ENCODE data around the gene PPA1.
"Not testable (repeated sequence)": the region's sequence is repeated elsewhere in the genome, so short reads cannot be mapped to it uniquely, and the experiment has no call there.

PPA1 gene

DNA sequence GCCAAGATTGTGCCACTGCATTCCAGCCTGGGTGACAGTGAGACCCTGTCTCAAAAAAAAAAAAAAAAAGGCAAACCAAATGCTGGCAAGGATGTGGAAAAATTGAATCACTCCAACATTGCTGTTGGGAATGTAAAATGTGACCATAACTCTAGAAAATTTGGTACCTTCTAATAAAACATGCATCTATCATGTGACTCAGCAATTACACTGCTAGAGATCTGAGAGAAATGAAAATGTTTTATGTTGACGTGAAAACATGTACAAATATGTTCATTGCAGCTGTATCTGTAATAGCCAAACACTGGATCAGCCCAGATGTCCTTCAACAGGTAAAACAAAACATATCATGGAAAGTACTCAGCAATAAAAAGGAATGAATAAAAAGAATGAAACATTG lies 32.1 kb downstream of the PPA1 start:
- DNase-seq: no peak

DNA sequence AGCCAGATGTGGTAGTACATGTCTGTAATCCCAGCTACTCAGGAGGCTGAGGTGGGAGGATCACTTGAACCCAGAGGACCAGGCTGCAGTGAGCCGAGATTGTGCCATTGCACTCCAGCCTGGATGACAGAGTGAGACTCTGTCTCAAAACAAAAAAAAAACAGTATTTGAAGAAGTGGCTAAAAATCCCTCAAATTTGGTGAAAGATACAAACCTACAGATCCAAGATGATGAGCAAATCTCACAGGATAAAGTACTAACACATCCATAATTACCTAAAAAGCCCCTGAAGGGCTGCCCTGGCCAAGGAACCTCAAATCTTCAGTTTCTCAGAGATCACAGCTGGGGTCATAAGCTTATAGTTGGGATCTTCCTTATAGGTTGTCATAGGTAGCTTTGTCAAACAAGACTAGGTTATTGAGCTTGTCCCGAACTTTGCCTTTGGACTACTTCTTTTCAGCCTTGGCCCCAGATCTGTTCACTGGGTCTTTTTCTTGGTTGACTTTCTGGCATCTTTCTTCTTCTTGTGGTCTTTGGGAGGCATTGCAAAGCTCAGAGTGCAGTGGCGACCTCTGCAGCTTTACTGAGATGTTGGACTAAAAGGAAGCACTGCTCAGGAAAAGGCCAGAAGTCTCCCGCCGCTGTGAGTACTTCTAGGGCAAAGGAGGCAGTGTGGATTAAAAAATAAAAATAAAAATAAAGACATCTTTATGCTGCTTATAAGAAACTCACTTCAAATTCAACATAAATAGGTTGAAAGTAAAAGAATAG lies 34.3 kb downstream of the PPA1 start:
- peak in 1 of 2 donors; percentile 21 for DNase-seq

DNA sequence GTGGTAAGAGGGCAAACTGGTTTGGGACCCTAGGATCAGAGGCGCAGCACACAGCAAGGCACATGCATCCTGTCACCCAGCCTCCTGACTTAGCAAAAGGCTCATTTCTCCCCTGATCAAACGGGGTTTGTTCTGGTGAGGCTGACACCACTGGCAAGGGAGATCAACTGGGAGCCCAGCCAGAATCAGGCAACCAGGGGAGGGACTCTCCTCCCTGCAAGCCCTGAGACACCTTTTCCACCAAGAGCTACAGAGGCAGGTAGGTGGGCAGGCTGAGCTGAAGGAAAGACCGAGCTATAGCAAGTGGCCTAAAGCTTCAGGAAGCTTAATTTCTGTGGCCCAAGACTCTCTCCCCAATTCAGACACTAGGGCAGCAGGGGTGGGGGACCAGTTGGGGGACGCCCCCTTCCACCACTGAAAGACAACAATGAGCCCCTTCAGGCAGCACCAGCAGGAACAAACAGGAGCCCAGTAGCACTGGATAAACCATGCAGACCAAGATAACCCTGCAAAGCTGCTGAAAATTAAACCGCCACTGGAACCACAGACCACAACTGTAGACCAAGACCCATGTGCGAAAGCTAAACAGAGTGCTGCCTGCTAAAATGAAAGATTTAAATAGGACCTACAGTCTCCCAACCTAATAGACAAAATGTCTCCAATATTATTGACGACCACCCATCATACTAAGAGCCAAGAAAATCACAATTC lies 35.8 kb downstream of the PPA1 start:
- peak in 1 of 2 donors; percentile 24 for DNase-seq

DNA sequence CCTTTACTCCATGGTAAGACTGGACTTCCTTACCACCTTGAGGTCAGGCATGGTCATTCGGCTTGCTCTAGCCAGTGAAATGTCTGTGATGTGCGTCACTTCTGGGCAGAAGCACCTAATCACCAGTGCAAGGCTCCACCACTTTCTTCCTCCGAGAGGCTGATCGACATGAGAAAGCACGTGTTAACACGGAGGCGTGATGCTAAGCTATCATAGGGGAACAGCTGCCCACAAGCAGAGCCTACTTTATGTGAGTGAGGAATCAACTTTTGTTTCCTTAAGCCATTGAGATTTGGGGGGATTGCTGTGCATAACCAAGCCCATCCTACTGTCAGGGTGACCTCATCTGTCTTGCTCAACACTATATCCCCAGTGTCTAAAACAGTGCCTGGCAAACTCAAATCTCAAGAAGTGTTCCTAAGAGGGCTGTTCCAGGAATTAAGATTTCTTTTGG lies 39.8 kb downstream of the PPA1 start:
- DNase-seq: no peak

DNA sequence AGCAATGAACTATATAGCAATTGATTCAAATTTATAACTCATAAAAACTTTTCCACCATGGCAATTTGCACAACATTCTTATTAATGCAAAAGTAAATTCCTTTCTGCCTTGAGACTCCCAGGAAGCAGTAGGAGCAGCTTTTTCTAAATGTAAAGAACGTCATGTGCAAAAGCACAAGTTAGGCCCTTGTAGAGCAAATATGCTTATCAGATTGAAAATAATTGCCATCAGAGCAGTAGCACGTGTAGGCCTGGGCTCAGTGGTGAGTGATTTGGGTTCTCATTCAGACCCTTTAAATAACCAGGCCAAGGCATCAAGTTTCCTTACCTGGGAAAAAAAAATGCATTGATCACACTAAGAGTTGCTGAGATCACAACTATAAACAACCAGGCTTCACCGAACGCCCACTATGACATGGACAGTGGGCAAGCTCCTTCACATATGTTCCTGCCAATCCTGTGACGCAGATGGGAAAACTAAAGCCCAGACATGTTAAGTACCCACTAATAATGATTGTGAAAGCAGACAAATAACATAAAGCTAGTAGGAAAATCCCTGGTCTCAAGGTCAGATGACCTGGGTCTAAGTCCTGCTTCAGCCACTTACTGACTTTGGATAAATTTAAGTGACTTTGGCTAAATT lies 40.8 kb downstream of the PPA1 start:
- DNase-seq: no peak

DNA sequence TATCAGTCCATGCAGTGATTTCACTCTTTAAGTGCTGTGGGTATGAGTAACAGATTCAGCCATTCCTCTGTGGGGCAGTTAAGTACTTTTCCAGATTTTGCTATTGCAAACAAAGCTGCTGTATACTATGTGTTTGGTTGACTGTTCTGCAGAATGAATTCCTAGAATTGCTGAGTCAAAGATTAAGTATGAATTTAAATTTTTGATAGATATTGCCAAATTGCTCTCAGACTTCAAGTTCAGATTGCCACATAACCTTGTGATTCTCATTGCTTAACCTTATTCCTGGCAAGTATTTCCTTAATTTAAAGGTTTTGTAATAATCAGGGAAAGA lies 41.3 kb downstream of the PPA1 start:
- DNase-seq: no peak

DNA sequence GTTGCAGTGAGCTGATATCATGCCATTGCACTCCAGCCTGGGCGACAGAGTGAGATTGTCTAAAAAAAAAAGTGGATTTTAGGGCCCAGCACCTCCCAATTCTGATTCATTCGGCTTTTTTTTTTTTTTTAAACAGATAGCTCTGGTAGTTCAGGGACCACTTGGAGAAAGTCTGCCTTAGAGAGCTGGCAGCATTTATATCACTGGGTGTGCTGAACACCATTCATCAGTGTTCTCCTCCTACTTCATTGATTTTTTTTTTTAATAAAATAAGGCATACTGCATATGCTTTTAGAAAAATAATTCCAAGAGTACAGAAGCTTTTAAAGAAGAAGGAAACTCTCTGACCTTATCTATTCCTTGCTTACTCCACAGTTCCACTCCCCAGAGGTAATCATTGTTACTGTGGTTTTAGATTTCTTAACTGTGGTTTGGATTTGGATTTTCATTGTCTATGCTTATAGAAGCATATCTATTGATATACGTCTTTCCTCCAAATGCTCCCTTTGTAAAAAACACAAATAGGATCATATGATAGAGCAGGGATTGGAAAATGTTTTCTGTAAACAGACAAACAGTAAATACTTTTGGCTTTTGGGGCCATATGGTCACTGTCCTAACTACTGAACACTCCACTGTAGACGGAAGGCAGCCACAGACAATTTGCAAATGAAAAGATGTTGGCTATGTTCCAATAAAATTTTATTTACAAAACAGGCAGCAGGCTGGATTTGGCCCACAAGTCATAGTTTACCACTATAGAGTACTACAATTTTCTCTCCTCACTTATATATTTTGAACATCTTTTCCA lies 41.9 kb downstream of the PPA1 start:
- DNase-seq: no peak

DNA sequence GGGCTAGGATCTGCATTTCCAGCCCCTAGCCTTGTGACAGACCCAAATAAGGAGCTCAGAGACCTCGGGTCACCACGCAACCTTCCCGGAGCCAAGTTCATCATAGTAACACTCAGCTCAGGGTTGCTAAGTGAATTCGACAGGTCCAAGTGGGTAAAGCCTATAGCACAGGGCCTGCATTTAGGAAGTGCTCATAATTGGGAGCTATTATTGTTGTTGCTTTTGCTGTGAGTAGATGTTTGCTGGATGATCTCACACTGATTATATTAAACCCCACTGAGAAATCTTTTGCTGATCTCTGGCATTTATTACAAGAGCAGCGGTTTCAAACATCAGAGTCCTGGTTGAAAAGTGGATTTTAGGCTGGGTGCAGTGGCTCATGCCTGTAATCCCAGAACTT lies 42.6 kb downstream of the PPA1 start:
- DNase-seq: no peak

DNA sequence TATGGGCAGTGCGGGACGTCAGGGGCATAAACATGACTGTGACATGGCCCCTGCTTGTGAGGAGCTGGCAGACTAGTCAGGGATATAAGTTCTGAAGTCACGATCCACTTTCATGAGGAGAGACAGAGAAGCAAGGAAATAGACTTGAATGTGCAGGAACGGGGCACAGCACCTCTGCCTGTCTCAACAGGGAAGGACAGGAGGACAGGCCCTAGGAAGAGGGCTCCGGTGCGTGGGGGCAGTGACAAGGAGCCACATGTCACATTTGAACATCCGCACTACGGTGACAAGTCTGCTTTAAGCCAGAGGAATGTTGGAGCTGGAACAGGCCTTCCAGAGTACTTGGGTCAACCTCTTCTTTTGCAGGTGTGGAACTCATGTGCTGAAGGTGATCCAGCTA lies 43.1 kb downstream of the PPA1 start:
- DNase-seq: no peak

DNA sequence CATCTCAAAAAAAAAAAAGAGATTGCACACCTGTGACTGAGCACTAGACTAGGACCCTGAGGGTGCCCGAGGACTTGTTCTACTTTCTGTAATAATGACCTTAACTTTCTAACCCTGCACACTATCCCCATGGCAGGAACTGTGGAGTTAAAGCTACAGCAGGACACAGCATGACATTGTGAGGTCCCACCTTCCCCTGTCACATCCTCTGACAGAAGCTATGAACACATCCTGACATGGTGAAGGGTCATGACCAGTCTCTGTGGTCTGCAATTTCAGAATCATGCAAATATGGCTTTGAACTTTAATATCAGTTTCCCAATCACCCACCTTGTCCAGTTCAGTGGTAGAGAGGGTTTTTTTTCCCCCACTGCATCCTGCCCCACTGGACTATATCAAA lies 44.5 kb downstream of the PPA1 start:
- no peak for DNase-seq

DNA sequence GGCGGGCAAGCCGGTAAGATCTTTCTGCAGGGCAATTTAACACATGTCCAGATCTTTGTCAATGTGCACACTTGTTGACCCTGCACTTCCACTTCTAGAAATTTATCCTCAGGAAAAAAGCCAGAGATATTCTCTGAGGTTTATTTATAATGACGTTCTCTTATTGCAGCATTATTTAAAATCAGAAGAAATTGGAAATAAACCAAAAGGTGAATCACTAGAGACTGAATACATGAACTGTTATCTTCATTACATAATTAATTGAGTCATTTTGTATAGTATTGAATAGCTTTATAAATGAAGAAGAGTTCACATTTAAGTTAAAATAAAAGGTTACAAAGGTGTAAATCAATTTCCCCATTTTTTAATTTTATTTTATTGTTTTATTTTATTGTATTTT lies 46.7 kb downstream of the PPA1 start:
- DNase-seq: no peak

DNA sequence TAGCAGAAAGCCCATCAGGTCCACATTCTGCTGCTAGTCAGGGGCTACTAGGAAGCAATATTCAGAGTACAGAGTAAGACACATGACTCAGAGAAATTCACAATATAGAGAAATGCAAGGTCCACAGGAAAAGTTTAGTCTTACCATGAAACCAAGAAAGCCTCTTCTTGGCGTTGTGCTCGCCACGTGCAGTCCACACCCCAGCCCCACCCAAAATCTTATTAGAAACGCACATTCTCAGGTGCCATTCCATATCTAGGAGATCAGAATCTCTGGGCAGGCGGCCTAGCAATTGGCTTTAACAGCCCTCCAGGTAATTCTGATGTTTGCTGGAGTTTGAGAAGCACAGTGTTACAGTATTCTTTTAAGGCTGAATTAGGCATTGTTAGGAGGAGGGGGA lies 47.1 kb downstream of the PPA1 start:
- DNase-seq: no peak

DNA sequence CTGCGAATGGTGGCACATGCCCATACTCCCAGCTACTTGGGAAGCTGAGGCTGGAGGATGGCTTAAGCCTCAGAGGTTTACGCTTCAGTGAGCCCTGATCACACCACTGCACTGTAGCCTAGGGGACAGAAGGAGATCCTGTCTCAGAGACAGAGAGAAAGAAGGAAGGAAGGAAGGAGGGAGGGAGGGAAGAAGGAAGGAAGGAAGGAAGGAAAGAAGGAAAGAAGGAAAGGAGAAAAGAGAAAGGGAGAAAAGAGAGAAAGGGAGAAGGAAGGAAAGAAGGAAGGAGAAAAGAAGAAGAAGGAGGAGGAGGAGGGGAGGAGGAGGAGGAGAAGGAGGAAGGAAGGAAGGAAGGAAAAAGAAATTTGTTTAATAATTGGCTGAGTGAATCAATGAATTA lies 49.9 kb downstream of the PPA1 start:
- no peak for DNase-seq

DNA sequence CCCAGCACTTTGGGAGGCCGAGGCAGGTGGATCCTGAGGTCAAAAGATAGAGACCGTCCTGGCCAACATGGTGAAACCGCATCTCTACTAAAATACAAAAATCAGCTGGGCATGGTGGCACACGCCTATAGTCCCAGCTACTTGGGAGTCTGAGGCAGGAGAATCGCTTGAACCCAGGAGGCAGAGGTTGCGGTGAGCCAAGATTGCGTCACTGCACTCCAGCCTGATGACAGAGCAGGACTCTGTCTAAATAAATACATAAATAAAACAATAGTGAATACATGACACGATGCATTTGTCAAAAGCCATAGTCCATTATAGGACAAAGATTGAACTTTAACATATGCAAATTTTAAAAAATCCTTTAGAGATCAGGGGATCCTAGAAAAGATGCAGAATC lies 54.0 kb downstream of the PPA1 start:
- not testable (repeated sequence) for DNase-seq

DNA sequence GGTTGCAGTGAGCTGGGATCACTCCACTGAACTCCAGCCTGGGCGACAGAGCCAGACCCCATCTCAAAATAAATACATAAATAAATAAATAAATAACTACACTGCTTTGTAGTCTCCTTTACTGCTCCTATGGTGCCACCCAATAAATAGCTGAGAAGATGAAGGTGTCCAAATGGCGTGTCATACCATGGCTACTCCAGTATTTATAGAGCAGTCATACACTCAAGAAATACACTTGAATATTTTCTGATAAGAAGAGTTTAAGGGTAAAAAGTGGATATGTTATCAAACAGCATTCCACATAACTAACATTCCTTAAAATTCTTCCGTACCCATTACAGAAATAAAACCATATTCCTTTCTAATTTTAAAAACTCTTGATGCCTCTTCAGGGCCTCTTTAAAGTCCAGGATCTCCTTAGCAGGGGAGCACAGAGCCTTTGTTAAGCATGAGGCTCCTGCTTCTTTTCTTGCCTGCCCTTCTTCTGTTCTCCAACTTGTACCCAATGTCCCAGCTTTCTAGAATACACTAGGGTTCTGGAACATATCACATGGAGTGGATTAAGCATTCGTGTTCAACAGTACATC lies 55.0 kb downstream of the PPA1 start:
- no peak for DNase-seq

DNA sequence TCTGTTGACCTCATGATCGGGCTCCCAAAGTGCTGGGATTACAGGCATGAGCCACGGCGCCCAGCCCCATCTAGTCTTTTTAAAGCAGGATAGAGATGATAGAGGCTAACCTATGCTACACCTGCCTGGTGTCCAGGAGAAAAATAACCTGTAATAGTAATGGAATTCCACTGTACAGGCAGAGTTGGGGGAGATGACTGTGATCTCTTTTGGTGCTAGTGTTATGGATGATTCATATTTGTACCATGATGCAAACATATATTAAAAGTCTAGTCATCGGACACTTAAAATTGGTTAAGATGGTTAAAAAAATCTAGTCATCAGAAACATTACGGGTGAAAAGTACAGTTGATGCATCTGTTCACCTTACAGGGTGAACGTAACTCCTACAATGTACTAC lies 56.8 kb downstream of the PPA1 start:
- DNase-seq: no peak

DNA sequence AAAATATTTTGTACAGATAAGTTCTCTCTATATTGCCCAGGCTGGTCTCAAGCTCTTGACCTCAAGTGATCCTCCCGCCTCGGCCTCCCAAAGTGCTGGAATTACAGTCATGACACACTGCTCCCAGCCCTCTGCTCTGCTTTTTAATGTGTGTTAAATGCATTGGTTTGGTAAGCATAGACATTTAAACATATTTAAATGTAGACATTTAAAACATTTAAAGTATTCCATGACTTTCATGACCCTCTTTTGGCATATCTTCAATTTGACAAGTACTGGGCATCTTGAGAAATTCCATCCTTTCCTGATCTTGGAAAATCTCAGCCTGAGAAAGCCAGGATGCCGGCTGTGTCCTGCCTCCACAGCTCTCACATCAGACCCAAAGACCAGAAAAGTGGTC lies 57.7 kb downstream of the PPA1 start:
- DNase-seq: no peak

DNA sequence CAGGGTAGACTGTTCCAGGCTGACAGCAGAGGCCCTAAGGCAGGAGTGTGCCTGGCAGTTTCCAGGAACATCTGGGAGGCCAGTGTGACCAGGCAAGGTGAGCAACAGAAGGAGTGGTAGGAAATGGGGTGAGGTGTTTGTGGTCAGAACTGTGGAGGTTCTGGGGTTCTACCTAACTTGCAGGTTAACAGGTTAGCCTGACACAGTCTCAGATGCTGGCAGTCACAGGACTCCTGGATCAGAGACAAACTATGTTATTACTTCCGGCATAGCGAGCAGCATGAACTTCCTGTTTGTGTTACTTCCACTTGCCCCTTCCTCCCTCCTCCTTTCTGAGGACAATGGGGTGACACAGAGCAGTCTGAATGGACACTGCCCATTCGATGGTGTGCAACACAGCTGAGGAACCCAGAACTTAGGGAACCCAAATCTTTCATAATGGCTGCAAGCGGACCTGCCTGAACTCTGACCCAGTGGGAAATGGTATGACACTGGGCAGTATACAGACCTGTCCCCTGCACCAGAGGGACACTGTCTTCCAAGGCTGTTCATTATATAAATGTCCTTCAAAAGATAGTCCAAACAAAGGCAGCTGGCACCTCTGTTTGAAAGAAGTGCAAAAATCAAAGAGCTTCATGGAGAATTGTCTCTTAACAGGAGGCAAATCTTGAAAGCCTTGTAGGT lies 59.0 kb downstream of the PPA1 start:
- peak; percentile 55 to 63 for DNase-seq

DNA sequence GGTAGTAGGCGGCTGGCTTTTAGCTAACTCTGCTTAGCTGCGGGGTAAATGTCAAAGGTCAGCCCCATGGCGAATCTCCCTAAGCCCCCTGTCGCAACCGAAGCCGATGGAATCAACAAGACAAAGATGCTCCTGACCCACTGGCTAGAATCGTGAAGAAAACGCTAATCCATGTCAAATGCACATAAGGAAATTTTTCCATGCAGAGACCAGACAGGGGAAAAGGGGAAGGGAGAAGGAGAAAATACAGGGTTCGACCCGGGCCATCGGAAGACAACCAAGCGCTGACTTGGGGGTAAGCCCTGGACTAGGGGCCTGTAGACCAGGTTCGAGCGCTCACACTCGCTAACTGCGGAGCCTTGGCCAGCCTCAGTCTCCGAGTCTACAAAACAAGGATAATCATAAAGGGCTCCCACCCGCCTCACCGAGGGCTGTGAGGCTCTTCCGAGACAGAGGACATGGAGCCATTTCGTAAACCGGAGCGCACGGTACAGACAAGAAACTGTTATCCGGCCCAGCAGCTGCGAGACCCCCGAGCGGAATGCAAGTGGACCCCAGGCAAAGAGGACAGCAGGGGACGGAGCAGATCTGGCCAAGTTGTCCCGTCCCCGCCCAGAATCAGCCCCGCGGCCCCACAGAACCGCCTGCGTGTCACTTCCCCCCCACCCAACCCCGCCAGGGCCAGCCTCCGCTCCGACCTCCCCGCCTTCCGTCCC lies 63.4 kb downstream of the PPA1 start:
- no peak for DNase-seq

DNA sequence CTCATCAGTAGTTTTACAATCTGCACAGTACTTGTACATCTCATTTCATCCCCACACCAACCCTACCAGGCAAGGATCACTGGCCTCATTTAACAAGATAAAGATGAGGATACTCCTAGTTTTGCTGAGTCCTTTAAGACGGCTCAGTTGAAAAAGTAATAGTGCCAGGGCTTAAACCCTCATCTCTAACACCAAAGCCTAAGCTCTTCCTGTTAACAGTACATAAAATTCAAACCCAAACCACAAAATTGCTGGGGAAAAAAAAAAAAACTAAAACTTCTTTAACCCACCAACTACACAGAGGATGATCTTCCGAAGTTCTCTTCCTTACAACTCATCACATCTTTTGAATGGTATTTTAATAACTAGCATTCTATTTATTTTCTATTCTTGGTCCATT lies 64.2 kb downstream of the PPA1 start:
- peak in 1 of 2 donors; percentile 51 for DNase-seq

DNA sequence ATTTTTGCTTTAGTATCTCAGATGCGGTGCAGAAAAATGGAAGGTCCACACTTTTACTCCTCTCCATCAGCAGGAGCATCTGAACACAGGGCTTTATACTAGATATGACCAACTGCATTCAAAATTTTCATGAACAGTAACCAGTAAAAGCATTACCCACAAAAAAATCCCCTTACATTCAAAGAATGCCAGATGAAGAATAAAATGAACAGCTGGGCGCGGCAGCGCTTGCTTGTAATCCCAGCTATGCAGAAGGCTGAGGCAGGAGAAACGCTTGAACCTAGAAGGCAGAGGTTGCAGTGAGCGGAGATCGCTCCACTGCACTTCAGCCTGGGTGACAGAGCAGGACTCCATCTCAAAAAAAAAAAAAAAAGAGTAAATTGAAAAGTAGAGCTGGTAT lies 66.0 kb downstream of the PPA1 start:
- DNase-seq: no peak

DNA sequence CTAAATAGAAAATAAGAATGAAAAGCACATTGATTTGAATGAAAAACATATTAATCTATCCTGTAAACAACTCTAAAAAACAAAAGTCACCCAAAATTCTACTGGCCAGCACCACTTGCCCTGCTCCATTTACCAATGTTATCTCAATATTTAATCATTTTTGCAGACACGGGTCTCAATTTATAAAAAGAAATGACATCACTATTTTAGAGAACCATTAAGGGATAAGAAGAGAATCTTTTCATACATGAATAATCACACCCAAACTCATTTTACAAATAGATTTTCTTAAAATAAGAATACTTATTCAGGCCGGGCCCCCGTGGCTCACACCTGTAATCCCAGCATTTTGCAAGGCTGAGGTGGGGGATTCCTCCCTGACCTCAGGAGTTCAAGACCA lies 66.8 kb downstream of the PPA1 start:
- no peak for DNase-seq

Measured in CD4-positive, alpha-beta T cell treated with Interleukin-1 beta for 1 hour (primary cell).